ENCODE measurements around the gene LRTM2.

DNA sequence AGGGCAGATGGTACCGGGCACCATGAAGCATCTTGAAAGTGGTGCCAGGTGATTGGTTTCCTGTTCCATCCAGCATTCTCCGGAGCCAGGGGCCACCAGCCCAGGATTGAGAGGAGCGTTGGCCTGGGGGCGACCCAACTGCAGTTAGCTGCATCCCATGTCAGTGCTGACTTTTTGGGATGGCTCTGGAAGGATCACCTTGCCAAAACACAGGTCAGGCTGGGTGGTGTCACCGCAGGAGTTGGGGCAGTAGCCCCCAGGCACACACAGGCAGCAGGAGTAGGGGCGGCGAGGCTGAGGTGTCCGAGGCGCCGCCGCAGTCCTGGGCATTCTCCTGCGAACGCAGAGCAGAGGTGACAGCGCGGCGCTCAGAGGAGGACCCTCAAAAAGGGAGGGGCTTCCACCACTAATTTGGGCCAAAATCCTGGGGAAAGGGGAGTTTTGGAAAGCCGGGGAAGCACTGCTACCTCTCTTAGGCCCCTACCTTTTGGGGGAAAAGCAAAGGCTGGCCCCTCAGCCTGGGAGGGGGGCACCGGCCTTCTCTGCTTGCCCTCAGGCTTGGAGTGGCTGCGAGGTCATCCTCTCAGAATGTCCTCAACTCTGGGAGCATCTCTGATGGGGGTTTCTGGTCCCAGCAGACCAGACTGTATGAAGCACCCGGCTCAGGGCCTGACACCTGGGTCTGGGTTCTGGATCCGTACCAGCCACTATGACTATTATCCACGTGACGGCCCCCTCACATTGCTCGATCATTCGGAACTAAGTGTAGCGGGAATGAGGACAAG lies 26.7 kb upstream of the LRTM2 start:
- TF ChIP-seq POLR2AphosphoS5 (IDR thresholded peaks at IDR 0.05) (no peak), EP300 (IDR thresholded peaks at IDR 0.05) (no peak), POLR2A (IDR thresholded peaks at IDR 0.05) (no peak)
- TF ChIP-seq, protein P1, sequence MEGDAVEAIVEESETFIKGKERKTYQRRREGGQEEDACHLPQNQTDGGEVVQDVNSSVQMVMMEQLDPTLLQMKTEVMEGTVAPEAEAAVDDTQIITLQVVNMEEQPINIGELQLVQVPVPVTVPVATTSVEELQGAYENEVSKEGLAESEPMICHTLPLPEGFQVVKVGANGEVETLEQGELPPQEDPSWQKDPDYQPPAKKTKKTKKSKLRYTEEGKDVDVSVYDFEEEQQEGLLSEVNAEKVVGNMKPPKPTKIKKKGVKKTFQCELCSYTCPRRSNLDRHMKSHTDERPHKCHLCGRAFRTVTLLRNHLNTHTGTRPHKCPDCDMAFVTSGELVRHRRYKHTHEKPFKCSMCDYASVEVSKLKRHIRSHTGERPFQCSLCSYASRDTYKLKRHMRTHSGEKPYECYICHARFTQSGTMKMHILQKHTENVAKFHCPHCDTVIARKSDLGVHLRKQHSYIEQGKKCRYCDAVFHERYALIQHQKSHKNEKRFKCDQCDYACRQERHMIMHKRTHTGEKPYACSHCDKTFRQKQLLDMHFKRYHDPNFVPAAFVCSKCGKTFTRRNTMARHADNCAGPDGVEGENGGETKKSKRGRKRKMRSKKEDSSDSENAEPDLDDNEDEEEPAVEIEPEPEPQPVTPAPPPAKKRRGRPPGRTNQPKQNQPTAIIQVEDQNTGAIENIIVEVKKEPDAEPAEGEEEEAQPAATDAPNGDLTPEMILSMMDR (IDR thresholded peaks at IDR 0.05), result no peak

Measured in sigmoid colon (tissue), 4 donors.